Ovary (tissue), 3 donors: ENCODE data around the gene SLC35B4.

Experiments
- EP300 ChIP-seq: sonication (generic); formaldehyde crosslinking; IDR thresholded peaks from one replicate; pipeline ENCODE4 v1.6.1; 2017; ENCODE audit warnings: antibody characterized with exemption
- TF ChIP-seq, protein P1 (sequence below), 3 donors: fragments of 450-650 bp in 2 of 3; fragments of 200-600 bp in 1 of 3; IDR thresholded peaks; one replicate each; pipeline versions ENCODE4 v1.5.1 to v1.8.0; 2016 to 2022; ENCODE audit warnings: antibody characterized with exemption in 3 of 3, mild to moderate bottlenecking in 1 of 3
- donor health status: DM: no; HTN: no; CAD: no.

DNA sequence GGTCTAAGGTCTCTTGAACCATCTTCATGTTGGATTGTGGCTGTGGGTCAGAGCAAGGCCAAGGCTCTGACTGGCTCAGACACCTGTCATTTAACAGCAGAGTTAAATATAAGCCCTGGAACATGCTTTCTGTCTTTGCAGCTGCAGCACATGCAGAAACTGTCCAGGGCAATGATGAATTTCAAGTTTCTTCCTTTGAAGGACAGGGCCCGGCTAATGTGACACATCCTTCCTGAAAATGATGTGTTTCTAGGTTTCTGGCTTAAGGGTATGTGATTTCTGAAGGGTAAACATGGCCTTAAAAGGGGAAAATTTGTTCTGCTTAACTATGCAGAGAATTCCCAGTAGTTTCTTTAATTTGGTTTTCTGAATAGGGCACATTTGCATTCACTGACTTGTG is 34.0 kb upstream of the SLC35B4 start:
- TF ChIP-seq, protein P1, sequence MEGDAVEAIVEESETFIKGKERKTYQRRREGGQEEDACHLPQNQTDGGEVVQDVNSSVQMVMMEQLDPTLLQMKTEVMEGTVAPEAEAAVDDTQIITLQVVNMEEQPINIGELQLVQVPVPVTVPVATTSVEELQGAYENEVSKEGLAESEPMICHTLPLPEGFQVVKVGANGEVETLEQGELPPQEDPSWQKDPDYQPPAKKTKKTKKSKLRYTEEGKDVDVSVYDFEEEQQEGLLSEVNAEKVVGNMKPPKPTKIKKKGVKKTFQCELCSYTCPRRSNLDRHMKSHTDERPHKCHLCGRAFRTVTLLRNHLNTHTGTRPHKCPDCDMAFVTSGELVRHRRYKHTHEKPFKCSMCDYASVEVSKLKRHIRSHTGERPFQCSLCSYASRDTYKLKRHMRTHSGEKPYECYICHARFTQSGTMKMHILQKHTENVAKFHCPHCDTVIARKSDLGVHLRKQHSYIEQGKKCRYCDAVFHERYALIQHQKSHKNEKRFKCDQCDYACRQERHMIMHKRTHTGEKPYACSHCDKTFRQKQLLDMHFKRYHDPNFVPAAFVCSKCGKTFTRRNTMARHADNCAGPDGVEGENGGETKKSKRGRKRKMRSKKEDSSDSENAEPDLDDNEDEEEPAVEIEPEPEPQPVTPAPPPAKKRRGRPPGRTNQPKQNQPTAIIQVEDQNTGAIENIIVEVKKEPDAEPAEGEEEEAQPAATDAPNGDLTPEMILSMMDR (IDR thresholded peaks at IDR 0.05) = no peak
- no peak for TF ChIP-seq EP300
